Measurements from ENCODE around the gene SYCP1. TPM values are rescaled to one million over a fixed set of nuclear protein-coding genes. Genes with fewer than 3 reads are reported as not detected.

The SYCP1 gene
- total RNA-seq, 1 experiment from 2014 or later = not detected

GRCh38 chr1:114819869-114820268 is 34.8 kb upstream of the SYCP1 start:
- Histone ChIP-seq H3K4me2 (ENCODE audit: insufficient read depth, insufficient read length, low read length) (no peak overlapping the region), H3K79me2 (ENCODE audit: insufficient read depth, low read length) (no peaks in the 10 kb centered on the region), H3K4me1 (ENCODE audit: insufficient read depth, low read length) (no peaks in the 10 kb centered on the region), H4K91ac (ENCODE audit: insufficient read length, low read depth, low read length) (no peak overlapping the region), H3K27me3 (ENCODE audit: insufficient read depth, low read length) (no peaks in the 10 kb centered on the region), H3K27ac (ENCODE audit: insufficient read length, low read depth, low read length) (no peak overlapping the region), H2BK120ac (ENCODE audit: low read depth, low read length, poor library complexity, severe bottlenecking) (no peak overlapping the region), H2BK12ac (ENCODE audit: insufficient read length, low read depth, low read length) (no peak overlapping the region), H3T11ph (ENCODE audit: low read length) (no peak overlapping the region), H3K4ac (ENCODE audit: low read depth, low read length) (no peak overlapping the region), H2BK15ac (ENCODE audit: low read depth, low read length) (no peak overlapping the region), H4K8ac (replicated peaks; ENCODE audit: insufficient read length, low read depth, low read length) (no peak overlapping the region), H3K56ac (ENCODE audit: insufficient read length, low read depth, low read length) (no peak overlapping the region), H3K14ac (ENCODE audit: insufficient read depth, low read length) (no peak overlapping the region), H4K20me1 (ENCODE audit: control insufficient read depth, insufficient read depth, insufficient read length) (no peaks in the 10 kb centered on the region), H3K18ac (ENCODE audit: insufficient read length, low read depth, low read length) (no peak overlapping the region), H2AFZ (ENCODE audit: low read length) (no peak overlapping the region), H3K23me2 (ENCODE audit: insufficient read length, low read depth, low read length, poor library complexity, severe bottlenecking) (no peaks in the 10 kb centered on the region), H2BK5ac (ENCODE audit: insufficient read length, low read length) (no peak overlapping the region), H3K79me1 (ENCODE audit: insufficient read depth, low read depth, low read length, poor library complexity, severe bottlenecking) (no peaks in the 10 kb centered on the region), H3K23ac (ENCODE audit: insufficient read length, low read depth, low read length) (no peak overlapping the region), H4K5ac (ENCODE audit: insufficient read length, low read depth, low read length) (no peak overlapping the region), H2BK20ac (ENCODE audit: low read depth, low read length, poor library complexity, severe bottlenecking) (no peak overlapping the region), H2AK5ac (ENCODE audit: insufficient read length, low read length) (no peak overlapping the region), H3K9me3 (ENCODE audit: control insufficient read depth, low read depth, low read length) (no peaks in the 10 kb centered on the region), H3K9ac (ENCODE audit: extremely low read depth, insufficient read length, low read length) (no peak overlapping the region)
- no peak for DNase-seq
- no peak for TF ChIP-seq CTCF (conservative IDR thresholded peaks at IDR 0.05)
- Mint-ChIP-seq H3K27me3 (ENCODE audit: low read depth) (peaks cover 1% of the 10 kb centered on the region; the same call in 1 of the 2 replicates), H3K9me3 (peaks cover 24% of the 10 kb centered on the region in 2 experiments), H3K27ac (no peak overlapping the region), H3K4me1 (no peaks in the 10 kb centered on the region), H3K4me3 (no peak overlapping the region), H3K36me3 (ENCODE audit: insufficient read depth in 1 of 3, low read depth in 3 of 3) (peaks cover 8 to 14% (median 12%) of the 10 kb centered on the region in 3 experiments)
- WGBS (ENCODE audit: extremely low coverage, insufficient read length, low lambda C conversion rate) = no CpG with 5 or more reads among the region's 3 CpGs

Data from H9 (cell line).